ENCODE data around the gene ENTPD2.

Gene ENTPD2

GRCh38 chr9:137045294-137046087, 8.4 kb downstream of the ENTPD2 start (continued):
- TF ChIP-seq, protein P1, sequence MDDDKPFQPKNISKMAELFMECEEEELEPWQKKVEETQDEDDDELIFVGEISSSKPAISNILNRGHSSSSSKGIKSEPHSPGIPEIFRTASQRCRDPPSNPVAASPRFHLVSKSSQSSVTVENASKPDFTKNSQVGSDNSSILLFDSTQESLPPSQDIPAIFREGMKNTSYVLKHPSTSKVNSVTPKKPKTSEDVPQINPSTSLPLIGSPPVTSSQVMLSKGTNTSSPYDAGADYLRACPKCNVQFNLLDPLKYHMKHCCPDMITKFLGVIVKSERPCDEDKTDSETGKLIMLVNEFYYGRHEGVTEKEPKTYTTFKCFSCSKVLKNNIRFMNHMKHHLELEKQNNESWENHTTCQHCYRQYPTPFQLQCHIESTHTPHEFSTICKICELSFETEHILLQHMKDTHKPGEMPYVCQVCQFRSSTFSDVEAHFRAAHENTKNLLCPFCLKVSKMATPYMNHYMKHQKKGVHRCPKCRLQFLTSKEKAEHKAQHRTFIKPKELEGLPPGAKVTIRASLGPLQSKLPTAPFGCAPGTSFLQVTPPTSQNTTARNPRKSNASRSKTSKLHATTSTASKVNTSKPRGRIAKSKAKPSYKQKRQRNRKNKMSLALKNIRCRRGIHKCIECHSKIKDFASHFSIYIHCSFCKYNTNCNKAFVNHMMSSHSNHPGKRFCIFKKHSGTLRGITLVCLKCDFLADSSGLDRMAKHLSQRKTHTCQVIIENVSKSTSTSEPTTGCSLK (tag by site-specific recombination; IDR thresholded peaks at IDR 0.05): no peak
- no peak for TF ChIP-seq ZNF530 (tag by site-specific recombination; IDR thresholded peaks at IDR 0.05; ENCODE audit: low read depth)
- TF ChIP-seq ZNF629 (tag by site-specific recombination; IDR thresholded peaks at IDR 0.05): no peak
- TF ChIP-seq ZNF311 (tag by site-specific recombination; IDR thresholded peaks at IDR 0.05; ENCODE audit: borderline replicate concordance): no peak
- no peak for TF ChIP-seq ZNF707 (tag by site-specific recombination; IDR thresholded peaks at IDR 0.05)
- peak; percentile 34 for TF ChIP-seq SP2 (tag by site-specific recombination; IDR thresholded peaks at IDR 0.05)
- TF ChIP-seq MEIS1 (CRISPR knock-in tag; IDR thresholded peaks at IDR 0.05; ENCODE audit: borderline replicate concordance): no peak

GRCh38 chr9:137044502-137045177, 9.2 kb downstream of the ENTPD2 start:
- Histone ChIP-seq H3K27ac (ENCODE audit: extremely low read depth, low read depth, low read length) (peak overlapping the region; percentile 79; the same call in 1 of the 2 replicates), H3K4me1 (ENCODE audit: control insufficient read depth, insufficient read depth, low read length) (peaks cover 5% of the 10 kb centered on the region; the same call in 1 of the 2 replicates), H3K36me3 (ENCODE audit: control insufficient read depth in 2 of 2, insufficient read depth in 1 of 2, low read length in 2 of 2) (peaks cover 0 to 13% of the 10 kb centered on the region in 2 experiments; a peak in 1 of 3 replicates), H3K4me3 (ENCODE audit: low read depth, low read length) (peak overlapping the region; percentile 58), H3K9me3 (ENCODE audit: control insufficient read depth, insufficient read depth, low read depth, low read length) (no peaks in the 10 kb centered on the region)
- ChIA-PET CTCF (interaction anchor here (0.7 to 5.3 kb wide), 8 partner anchors 10 to 257 kb away, joined by 3 to 47 read pairs (median 8); partner anchors contain the start of gene ABCA2), POLR2A (interaction anchor here (0.8 to 1.0 kb wide), 4 partner anchors 10 to 196 kb away, joined by 3 read pairs; partner anchors contain the start of genes SAPCD2 and TUBB4B)
- TF ChIP-seq ZNF768 (tag by site-specific recombination; IDR thresholded peaks at IDR 0.05) (peak; percentile 43; the same call in 1 of the 2 replicates), ZNF280D (tag by site-specific recombination; IDR thresholded peaks at IDR 0.05) (no peak), HIC1 (tag by site-specific recombination; IDR thresholded peaks at IDR 0.05) (0 out of 2 replicates have a peak, but pooled peaks have one; percentile 32), KLF9 (tag by site-specific recombination; IDR thresholded peaks at IDR 0.05; ENCODE audit: low read depth) (peak; percentile 59; the same call in 1 of the 2 replicates), KLF1 (tag by site-specific recombination; IDR thresholded peaks at IDR 0.05) (peak; percentile 66), SP2 (tag by site-specific recombination; IDR thresholded peaks at IDR 0.05) (peak; percentile 68), ZNF335 (tag by site-specific recombination; conservative IDR thresholded peaks at IDR 0.05) (peak; percentile 99), ZNF544 (tag by site-specific recombination; IDR thresholded peaks at IDR 0.05) (no peak), ZNF311 (tag by site-specific recombination; IDR thresholded peaks at IDR 0.05; ENCODE audit: borderline replicate concordance) (no peak), ZFHX2 (tag by site-specific recombination; conservative IDR thresholded peaks at IDR 0.05) (peak; percentile 20; the same call in 1 of the 2 replicates), ZBTB1 (tag by site-specific recombination; IDR thresholded peaks at IDR 0.05) (no peak)
- TF ChIP-seq, protein P2, sequence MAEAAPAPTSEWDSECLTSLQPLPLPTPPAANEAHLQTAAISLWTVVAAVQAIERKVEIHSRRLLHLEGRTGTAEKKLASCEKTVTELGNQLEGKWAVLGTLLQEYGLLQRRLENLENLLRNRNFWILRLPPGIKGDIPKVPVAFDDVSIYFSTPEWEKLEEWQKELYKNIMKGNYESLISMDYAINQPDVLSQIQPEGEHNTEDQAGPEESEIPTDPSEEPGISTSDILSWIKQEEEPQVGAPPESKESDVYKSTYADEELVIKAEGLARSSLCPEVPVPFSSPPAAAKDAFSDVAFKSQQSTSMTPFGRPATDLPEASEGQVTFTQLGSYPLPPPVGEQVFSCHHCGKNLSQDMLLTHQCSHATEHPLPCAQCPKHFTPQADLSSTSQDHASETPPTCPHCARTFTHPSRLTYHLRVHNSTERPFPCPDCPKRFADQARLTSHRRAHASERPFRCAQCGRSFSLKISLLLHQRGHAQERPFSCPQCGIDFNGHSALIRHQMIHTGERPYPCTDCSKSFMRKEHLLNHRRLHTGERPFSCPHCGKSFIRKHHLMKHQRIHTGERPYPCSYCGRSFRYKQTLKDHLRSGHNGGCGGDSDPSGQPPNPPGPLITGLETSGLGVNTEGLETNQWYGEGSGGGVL (tag by site-specific recombination; IDR thresholded peaks at IDR 0.05): peak; percentile 33; the same call in 1 of the 2 replicates
- TF ChIP-seq, protein P3, sequence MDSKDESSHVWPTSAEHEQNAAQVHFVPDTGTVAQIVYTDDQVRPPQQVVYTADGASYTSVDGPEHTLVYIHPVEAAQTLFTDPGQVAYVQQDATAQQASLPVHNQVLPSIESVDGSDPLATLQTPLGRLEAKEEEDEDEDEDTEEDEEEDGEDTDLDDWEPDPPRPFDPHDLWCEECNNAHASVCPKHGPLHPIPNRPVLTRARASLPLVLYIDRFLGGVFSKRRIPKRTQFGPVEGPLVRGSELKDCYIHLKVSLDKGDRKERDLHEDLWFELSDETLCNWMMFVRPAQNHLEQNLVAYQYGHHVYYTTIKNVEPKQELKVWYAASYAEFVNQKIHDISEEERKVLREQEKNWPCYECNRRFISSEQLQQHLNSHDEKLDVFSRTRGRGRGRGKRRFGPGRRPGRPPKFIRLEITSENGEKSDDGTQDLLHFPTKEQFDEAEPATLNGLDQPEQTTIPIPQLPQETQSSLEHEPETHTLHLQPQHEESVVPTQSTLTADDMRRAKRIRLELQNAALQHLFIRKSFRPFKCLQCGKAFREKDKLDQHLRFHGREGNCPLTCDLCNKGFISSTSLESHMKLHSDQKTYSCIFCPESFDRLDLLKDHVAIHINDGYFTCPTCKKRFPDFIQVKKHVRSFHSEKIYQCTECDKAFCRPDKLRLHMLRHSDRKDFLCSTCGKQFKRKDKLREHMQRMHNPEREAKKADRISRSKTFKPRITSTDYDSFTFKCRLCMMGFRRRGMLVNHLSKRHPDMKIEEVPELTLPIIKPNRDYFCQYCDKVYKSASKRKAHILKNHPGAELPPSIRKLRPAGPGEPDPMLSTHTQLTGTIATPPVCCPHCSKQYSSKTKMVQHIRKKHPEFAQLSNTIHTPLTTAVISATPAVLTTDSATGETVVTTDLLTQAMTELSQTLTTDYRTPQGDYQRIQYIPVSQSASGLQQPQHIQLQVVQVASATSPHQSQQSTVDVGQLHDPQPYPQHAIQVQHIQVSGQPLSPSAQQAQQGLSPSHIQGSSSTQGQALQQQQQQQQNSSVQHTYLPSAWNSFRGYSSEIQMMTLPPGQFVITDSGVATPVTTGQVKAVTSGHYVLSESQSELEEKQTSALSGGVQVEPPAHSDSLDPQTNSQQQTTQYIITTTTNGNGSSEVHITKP (tag by site-specific recombination; IDR thresholded peaks at IDR 0.05): 0 out of 2 replicates have a peak, but pooled peaks have one; percentile 24
